Osteoblast (primary cell): ENCODE data around the gene SVOP. TPM values are rescaled to one million over a fixed set of nuclear protein-coding genes. Genes with fewer than 3 reads are reported as not detected.
A peak's percentile ranks its signal among the peaks of the same experiment; 100 is the strongest.

Source experiments
- DNase-seq: peaks from one replicate; pipeline ENCODE4 v3.0.0; 2011; ENCODE audit warnings: low spot score, mixed read lengths; ENCODE audit not compliant: insufficient read length; ENCODE audit errors: missing footprints
- H2AFZ ChIP-seq: 2 replicates; pipeline ENCODE4 v1.6.0; 2011; ENCODE audit warnings: mild to moderate bottlenecking, low read length
- H3K27ac ChIP-seq: 2 replicates; pipeline ENCODE4 v1.5.1; 2011; ENCODE audit warnings: mild to moderate bottlenecking, low read depth, low read length, moderate library complexity
- H3K27me3 ChIP-seq: 2 replicates; pipeline ENCODE4 v1.6.0; 2012; ENCODE audit warnings: mild to moderate bottlenecking, control low read depth, inconsistent platforms, low read length, moderate library complexity; ENCODE audit not compliant: insufficient read depth
- H3K36me3 ChIP-seq: 2 replicates; pipeline ENCODE4 v1.5.1; 2011; ENCODE audit warnings: mild to moderate bottlenecking, low read length, control low read depth, moderate library complexity; ENCODE audit not compliant: insufficient read depth
- H3K4me1 ChIP-seq: 2 replicates; pipeline ENCODE4 v1.5.1; 2011; ENCODE audit warnings: mild to moderate bottlenecking, low read length, control low read depth, moderate library complexity; ENCODE audit not compliant: insufficient read depth
- H3K4me2 ChIP-seq: 2 replicates; pipeline ENCODE4 v1.6.0; 2011; ENCODE audit warnings: mild to moderate bottlenecking, low read length; ENCODE audit not compliant: insufficient read depth
- H3K4me3 ChIP-seq: fragments of 200-600 bp; sonication (generic); 3 replicates; pipeline ENCODE4 v1.5.1; 2012; ENCODE audit warnings: mild to moderate bottlenecking, low read length, inconsistent platforms; ENCODE audit not compliant: insufficient read depth
- H3K79me2 ChIP-seq: 2 replicates; pipeline ENCODE4 v1.6.0; 2012; ENCODE audit warnings: mild to moderate bottlenecking, low read length, control low read depth, inconsistent platforms; ENCODE audit not compliant: insufficient read depth
- H3K9me3 ChIP-seq: 2 replicates; pipeline ENCODE4 v1.5.1; 2011; ENCODE audit warnings: low read depth, low read length, control low read depth
- H4K20me1 ChIP-seq: 2 replicates; pipeline ENCODE4 v1.6.0; 2012; ENCODE audit warnings: mild to moderate bottlenecking, low read length, control low read depth; ENCODE audit not compliant: insufficient read depth
- CTCF ChIP-seq: IDR thresholded peaks from 2 replicates; pipeline ENCODE4 v1.5.1; 2011; ENCODE audit warnings: mild to moderate bottlenecking, low read depth, low read length, moderate library complexity; ENCODE audit errors: extremely low read depth
- total RNA-seq: library from RNA; depleted of rRNA; stranded (reverse); fragments of >200 nt; gene quantifications from 2 replicates; pipeline ENCODE4 v1.2.3, GENCODE V29; 2012

Gene SVOP
- total RNA-seq, 1 donor, result not detected

DNA sequence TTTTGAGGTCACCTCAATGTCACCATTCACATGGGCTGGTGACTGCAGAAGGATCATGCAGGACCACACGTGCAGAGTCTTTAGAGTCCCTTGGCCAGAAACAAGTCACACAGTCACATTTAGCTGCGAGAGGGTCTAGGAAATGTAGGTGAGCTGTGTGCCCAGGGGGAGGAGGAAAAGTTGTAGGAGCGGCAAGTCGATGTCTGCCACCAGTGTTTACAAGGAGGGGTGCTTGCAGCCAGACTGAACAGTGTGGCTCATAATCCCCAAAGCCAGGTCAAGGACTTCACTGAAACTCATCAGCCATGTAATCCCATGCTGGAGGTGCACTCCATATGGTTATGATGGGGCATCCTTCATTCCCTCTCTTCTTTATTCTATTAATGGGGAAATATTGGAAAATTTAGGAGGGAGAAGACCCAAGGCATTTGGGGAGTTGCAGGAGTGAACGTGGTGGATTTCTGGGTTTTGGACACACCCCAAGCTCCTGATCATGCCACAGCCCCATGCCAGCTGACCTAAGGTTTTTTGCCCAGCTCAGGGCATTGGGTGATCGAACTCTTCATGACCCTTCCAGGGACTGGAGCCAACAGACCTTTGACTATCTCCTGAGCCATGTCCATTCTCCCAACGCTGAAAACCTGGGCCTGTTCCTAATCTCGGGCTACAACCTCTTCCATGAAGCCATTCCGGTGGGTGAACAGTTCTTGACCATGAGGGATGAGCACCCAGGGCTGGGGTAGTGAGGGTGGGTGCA lies 133.8 kb downstream of the SVOP start:
- H4K20me1 ChIP-seq, result no peaks in the 10 kb centered on the region
- H3K36me3 ChIP-seq, result no peaks in the 10 kb centered on the region
- no peak for TF ChIP-seq CTCF
- no peaks in the 10 kb centered on the region for H3K79me2 ChIP-seq
- no peak overlapping the region for H2AFZ ChIP-seq
- H3K27me3 ChIP-seq, result no peaks in the 10 kb centered on the region
- no peak overlapping the region for H3K4me3 ChIP-seq
- no peaks in the 10 kb centered on the region for H3K4me1 ChIP-seq
- no peaks in the 10 kb centered on the region for H3K9me3 ChIP-seq
- H3K4me2 ChIP-seq, result no peak overlapping the region
- DNase-seq, result peak; percentile 34
- H3K27ac ChIP-seq, result no peak overlapping the region

GRCh38 chr12:108884116-108885012 lies 136.5 kb downstream of the SVOP start:
- H3K4me2 ChIP-seq, result no peak overlapping the region
- DNase-seq, result peak; percentile 87
- TF ChIP-seq CTCF, result peak; percentile 67
- no peaks in the 10 kb centered on the region for H3K4me1 ChIP-seq
- peaks cover 9% of the 10 kb centered on the region for H3K27me3 ChIP-seq
- no peaks in the 10 kb centered on the region for H3K9me3 ChIP-seq
- no peak overlapping the region for H3K4me3 ChIP-seq
- H3K36me3 ChIP-seq, result no peaks in the 10 kb centered on the region
- H3K27ac ChIP-seq, result no peak overlapping the region
- no peak overlapping the region for H2AFZ ChIP-seq
- H4K20me1 ChIP-seq, result no peaks in the 10 kb centered on the region
- no peaks in the 10 kb centered on the region for H3K79me2 ChIP-seq

GRCh38 chr12:108881953-108882352 lies 138.9 kb downstream of the SVOP start:
- H3K27ac ChIP-seq, result no peak overlapping the region
- no peak overlapping the region for H3K4me2 ChIP-seq
- H3K9me3 ChIP-seq, result no peaks in the 10 kb centered on the region
- no peaks in the 10 kb centered on the region for H3K79me2 ChIP-seq
- H3K4me3 ChIP-seq, result no peak overlapping the region
- no peak for TF ChIP-seq CTCF
- H2AFZ ChIP-seq, result no peak overlapping the region
- no peaks in the 10 kb centered on the region for H3K4me1 ChIP-seq
- H3K36me3 ChIP-seq, result no peaks in the 10 kb centered on the region
- H4K20me1 ChIP-seq, result no peaks in the 10 kb centered on the region
- H3K27me3 ChIP-seq, result peaks cover 9% of the 10 kb centered on the region
- no peak for DNase-seq
